Suppressor macrophage treated with lipopolysaccharide for 1 hour (primary cell): Measurements from ENCODE around the gene TSPAN7.
A peak's percentile ranks its signal among the peaks of the same experiment; 100 is the strongest.

Source experiments
- DNase-seq, 3 donors: peaks; one replicate each; pipeline ENCODE4 v3.0.0-alpha.2; 2020 to 2022

TSPAN7 gene

GRCh38 chrX:38697461-38697860 is 136.1 kb downstream of the TSPAN7 start:
- no peak for DNase-seq

- no peak for DNase-seq
Measured at GRCh38 chrX:38699121-38699520, 137.8 kb downstream of the TSPAN7 start.

GRCh38 chrX:38699696-38700095 is 138.4 kb downstream of the TSPAN7 start:
- no peak for DNase-seq

GRCh38 chrX:38701073-38701472 is 139.7 kb downstream of the TSPAN7 start:
- DNase-seq, result no peak

- peak; percentile 22 to 79 (median 68) for DNase-seq
Measured at GRCh38 chrX:38704146-38704882, 143.0 kb downstream of the TSPAN7 start.

- peak; percentile 48 to 53 (median 50) for DNase-seq
Measured at GRCh38 chrX:38717871-38718270, 156.5 kb downstream of the TSPAN7 start.

GRCh38 chrX:38718311-38718710 is 157.0 kb downstream of the TSPAN7 start:
- peak; percentile 18 to 44 (median 36) for DNase-seq

GRCh38 chrX:38726612-38727011 is 165.3 kb downstream of the TSPAN7 start:
- no peak for DNase-seq

GRCh38 chrX:38727668-38728067 is 166.3 kb downstream of the TSPAN7 start:
- DNase-seq, result no peak

- no peak for DNase-seq
Measured at GRCh38 chrX:38732866-38733265, 171.5 kb downstream of the TSPAN7 start.
